Measurements from ENCODE around the gene TSFM. TPM values are rescaled to one million over a fixed set of nuclear protein-coding genes. Genes with fewer than 3 reads are reported as not detected.
A peak's percentile ranks its signal among the peaks of the same experiment; 100 is the strongest.

The TSFM gene
- total and polyA plus RNA-seq, 9 of the 15 experiments (the other 6 are each of a cell fraction or from before 2014, with no cell fraction given): 44.6 to 198 (median 60.2) TPM

DNA sequence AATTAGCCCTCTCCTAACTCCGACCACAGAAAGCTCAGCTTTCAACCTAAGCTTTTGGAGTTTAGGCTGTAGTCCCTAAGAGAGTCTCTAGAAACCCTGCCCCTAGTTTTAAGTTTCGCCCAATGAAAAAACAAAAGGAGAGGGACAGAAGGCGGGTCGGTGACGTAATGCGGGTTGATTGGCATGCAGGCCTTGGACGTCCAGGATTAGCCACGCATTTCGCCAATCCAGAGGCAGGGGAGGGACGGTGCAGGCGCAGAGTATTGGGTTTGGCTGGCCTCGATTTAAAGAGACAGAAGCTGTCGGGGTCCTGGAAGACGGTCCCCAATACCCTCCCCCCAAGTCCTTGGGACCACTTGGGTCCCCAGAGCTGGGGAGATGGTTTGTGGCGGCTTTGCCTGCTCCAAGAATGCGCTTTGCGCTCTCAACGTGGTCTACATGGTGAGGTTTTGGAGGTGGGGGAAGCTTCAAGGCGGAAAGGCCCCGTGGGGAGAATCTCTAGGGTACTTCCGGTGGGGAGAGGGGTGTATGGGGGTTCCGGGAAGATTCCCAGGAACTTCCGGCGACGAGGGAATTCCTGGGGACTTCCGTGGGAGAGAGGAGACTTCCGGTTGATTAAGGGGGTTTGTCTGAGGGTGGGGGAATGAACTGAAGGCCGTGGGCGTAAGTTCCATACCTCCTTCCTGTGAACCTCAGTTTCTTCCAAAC lies 37.7 kb upstream of the TSFM start, which contains the start of gene TSPAN31 (continued):
- TF ChIP-seq SRSF7 (optimal IDR thresholded peaks at IDR 0.05; ENCODE audit: low read depth, low read length): no peak
- TF ChIP-seq NR2C2 (CRISPR knock-in tag; IDR thresholded peaks at IDR 0.05): no peak
- TF ChIP-seq NR2C2 (tag; IDR thresholded peaks at IDR 0.05): peak; percentile 23; the same call in 1 of the 2 replicates
- no peak for TF ChIP-seq TSC22D4 (tag; IDR thresholded peaks at IDR 0.05)
- TF ChIP-seq MAFK (IDR thresholded peaks at IDR 0.05; ENCODE audit: low read length): no peak
- TF ChIP-seq SUPT5H (IDR thresholded peaks at IDR 0.05): peak; percentile 80
- TF ChIP-seq, protein P1, sequence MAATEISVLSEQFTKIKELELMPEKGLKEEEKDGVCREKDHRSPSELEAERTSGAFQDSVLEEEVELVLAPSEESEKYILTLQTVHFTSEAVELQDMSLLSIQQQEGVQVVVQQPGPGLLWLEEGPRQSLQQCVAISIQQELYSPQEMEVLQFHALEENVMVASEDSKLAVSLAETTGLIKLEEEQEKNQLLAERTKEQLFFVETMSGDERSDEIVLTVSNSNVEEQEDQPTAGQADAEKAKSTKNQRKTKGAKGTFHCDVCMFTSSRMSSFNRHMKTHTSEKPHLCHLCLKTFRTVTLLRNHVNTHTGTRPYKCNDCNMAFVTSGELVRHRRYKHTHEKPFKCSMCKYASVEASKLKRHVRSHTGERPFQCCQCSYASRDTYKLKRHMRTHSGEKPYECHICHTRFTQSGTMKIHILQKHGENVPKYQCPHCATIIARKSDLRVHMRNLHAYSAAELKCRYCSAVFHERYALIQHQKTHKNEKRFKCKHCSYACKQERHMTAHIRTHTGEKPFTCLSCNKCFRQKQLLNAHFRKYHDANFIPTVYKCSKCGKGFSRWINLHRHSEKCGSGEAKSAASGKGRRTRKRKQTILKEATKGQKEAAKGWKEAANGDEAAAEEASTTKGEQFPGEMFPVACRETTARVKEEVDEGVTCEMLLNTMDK (IDR thresholded peaks at IDR 0.05; ENCODE audit: borderline replicate concordance, insufficient read depth, low read depth, low read length, poor library complexity, severe bottlenecking): no peak
- peak; percentile 70 for TF ChIP-seq POLR2H (tag; IDR thresholded peaks at IDR 0.05; ENCODE audit: low read depth)
- no peak for TF ChIP-seq BHLHE40 (IDR thresholded peaks at IDR 0.05; ENCODE audit: low read length)
- no peak for TF ChIP-seq ZNF699 (CRISPR knock-in tag; IDR thresholded peaks at IDR 0.05; ENCODE audit: insufficient replicate concordance)
- TF ChIP-seq, protein P2, sequence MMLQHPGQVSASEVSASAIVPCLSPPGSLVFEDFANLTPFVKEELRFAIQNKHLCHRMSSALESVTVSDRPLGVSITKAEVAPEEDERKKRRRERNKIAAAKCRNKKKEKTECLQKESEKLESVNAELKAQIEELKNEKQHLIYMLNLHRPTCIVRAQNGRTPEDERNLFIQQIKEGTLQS (IDR thresholded peaks at IDR 0.05): peak; percentile 99
- TF ChIP-seq, protein P2 (CRISPR knock-in tag; conservative IDR thresholded peaks at IDR 0.05): no peak
- peak; percentile 35 for TF ChIP-seq RBM39 (optimal IDR thresholded peaks at IDR 0.05; ENCODE audit: low read depth, low read length)
- TF ChIP-seq, protein P3, sequence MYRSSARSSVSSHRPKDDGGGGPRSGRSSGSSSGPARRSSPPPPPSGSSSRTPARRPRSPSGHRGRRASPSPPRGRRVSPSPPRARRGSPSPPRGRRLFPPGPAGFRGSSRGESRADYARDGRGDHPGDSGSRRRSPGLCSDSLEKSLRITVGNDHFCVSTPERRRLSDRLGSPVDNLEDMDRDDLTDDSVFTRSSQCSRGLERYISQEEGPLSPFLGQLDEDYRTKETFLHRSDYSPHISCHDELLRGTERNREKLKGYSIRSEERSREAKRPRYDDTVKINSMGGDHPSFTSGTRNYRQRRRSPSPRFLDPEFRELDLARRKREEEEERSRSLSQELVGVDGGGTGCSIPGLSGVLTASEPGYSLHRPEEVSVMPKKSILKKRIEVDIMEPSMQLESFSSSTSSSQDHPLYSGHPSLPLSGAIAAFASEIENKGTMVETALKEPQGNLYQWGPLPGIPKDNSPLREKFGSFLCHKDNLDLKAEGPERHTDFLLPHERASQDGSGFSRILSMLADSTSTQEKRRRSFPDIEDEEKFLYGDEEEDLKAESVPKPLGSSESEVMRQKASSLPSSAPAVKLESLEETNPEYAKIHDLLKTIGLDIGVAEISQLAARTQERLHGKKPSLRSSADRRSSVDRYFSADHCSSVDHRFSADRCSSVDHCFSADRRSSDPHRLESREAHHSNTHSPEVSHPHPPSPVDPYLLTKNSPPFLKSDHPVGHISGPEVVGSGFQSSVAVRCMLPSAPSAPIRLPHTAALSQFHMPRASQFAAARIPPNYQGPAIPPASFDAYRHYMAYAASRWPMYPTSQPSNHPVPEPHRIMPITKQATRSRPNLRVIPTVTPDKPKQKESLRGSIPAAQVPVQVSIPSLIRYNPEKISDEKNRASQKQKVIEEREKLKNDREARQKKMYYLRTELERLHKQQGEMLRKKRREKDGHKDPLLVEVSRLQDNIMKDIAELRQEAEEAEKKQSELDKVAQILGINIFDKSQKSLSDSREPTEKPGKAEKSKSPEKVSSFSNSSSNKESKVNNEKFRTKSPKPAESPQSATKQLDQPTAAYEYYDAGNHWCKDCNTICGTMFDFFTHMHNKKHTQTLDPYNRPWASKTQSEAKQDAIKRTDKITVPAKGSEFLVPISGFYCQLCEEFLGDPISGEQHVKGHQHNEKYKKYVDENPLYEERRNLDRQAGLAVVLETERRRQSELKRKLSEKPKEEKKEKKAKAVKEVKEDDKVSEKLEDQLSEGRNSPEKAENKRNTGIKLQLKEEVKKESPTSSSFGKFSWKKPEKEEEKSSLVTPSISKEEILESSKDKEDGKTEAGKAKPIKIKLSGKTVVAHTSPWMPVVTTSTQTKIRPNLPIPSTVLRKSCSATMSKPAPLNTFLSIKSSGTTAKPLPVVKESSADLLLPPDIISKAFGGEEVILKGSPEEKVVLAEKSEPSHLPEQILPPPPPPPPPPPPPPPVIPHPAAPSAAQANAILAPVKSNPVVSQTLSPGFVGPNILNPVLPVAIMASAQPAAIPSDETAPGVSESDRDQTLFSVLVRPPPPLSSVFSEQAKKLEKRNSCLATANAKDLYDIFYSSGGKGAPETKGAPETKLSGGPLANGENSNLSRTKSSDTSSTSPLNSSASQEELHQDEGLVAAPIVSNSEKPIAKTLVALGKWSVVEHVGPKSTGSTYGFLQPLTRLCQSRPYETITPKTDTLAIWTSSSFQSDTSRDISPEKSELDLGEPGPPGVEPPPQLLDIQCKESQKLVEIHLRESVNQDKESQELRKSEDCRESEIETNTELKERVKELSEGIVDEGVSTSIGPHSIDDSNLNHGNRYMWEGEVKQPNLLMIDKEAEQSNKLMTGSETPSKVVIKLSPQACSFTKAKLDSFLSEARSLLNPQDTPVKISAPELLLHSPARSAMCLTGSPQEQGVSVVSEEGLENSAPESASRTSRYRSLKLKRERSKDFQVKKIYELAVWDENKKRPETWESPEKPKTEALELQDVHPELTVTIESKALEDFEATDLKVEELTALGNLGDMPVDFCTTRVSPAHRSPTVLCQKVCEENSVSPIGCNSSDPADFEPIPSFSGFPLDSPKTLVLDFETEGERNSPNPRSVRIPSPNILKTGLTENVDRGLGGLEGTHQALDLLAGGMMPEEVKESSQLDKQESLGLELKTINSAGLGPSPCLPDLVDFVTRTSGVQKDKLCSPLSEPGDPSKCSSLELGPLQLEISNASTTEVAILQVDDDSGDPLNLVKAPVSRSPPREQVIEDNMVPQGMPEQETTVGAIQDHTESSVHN (IDR thresholded peaks at IDR 0.05; ENCODE audit: borderline replicate concordance in 1 of 2, low read depth in 1 of 2): 0 out of 4 replicates have a peak, but pooled peaks of 1 of the 2 experiments have one; percentile 9
- no peak for TF ChIP-seq KDM1A (IDR thresholded peaks at IDR 0.05)
- TF ChIP-seq SIN3A (IDR thresholded peaks at IDR 0.05; ENCODE audit: borderline replicate concordance in 2 of 2, control insufficient read depth in 1 of 2, low read depth in 2 of 2, low read length in 2 of 2): peak in 1 of 2 experiments; percentile 16; a peak in 2 of 4 replicates

Measured in K562 (cell line).